C4-2B (cell line): ENCODE data around the gene ZNF48.

ENCODE experiments used
- H3K27ac ChIP-seq: fragments of 450-650 bp; 2 replicates; pipeline ENCODE4 v1.5.1; 2017
- CTCF ChIP-seq: fragments of 450-650 bp; conservative IDR thresholded peaks from 2 replicates; pipeline ENCODE4 v1.5.1; 2017; ENCODE audit warnings: mild to moderate bottlenecking
- ZFX ChIP-seq: fragments of 450-650 bp; IDR thresholded peaks from 2 replicates; pipeline ENCODE4 v1.6.1; 2017

Gene ZNF48

DNA sequence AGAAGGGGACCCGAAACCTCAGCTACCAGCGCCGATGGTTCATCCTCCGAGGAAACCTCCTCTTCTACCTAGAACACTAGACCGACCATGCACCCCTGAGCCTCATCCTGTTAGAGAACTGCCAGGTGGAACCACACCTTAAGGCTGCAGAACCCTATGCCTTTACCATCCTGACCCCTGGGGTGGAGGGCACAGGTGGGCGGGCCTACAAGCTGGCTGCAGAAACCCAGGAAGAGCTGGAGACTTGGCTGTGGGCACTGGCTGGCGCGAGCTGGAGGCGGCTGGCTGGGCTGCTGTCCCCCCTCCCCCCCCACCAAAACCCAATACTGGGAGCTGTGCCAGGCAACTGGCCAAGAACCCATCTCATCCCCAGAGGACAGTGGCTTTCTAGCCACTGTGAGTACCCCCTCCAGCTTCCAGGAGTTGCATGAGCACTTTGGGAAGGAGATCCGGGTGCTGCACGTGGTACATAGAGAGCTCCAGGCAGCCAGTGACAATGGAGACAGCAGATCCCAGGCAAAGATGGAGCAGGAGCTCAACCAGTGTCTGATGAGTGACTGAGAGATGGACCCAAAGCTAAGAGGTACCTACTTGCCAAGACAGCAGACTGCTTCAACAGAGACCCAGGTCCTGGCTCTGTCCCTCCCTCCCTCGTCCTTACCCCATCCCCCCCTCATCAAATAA, 38.7 kb upstream of the ZNF48 start:
- peak overlapping the region; percentile 95 for H3K27ac ChIP-seq
- no peak for TF ChIP-seq CTCF
- no peak for TF ChIP-seq ZFX

DNA sequence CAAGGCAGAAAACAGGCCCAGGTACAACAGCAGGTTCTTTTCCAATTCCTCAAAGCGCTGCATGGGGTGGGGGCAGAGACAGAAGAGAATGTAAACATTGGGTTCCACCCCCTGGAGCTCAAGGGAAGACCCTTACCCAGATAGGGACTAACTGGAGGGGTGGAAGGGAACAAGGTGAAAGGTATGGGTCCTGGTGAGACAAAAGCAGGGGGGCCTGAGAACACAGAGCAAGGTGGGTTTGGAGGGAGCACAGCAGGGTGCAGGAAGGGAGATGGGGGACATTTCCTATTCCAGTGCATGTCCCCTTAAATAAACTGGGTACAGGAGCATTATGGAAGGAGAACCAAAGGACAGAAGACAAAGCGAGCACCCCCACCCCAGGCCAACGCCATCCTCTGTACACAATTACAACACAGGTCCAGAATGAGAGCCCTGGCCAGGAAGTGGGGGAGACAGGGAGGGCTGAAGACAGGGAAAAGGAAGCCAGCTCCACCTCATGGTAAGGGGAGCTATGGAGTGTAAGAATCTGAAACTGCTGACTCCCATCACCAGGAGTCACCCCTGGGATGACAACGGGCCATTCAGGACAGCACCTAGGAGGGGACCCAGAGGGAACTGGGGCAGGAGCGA, 38.0 kb upstream of the ZNF48 start:
- TF ChIP-seq CTCF (no peak), ZFX (no peak)
- peak overlapping the region; percentile 95 for H3K27ac ChIP-seq

GRCh38 chr16:30357715-30358576, 37.3 kb upstream of the ZNF48 start:
- no peak overlapping the region; the same call in 1 of the 2 replicates for H3K27ac ChIP-seq
- TF ChIP-seq ZFX = no peak
- TF ChIP-seq CTCF = no peak

DNA sequence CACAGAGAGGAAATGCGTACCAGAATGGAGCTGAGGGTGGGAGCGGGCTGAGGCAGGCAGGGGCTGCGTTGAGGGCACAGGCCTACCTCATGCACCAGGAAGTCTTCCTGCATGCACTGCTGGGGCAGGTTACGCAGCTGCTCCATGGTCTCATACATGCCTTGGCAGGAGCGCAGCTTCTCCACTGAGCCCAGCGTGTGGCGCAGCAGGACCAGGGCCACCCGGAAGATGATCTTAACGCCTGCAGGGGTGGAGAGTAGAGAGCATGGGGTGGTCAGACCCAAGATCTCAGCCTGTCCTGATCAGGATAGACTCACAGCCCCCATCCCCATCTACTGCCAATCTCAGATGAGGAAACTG, 36.7 kb upstream of the ZNF48 start:
- TF ChIP-seq CTCF (no peak), ZFX (no peak)
- no peak overlapping the region for H3K27ac ChIP-seq

DNA sequence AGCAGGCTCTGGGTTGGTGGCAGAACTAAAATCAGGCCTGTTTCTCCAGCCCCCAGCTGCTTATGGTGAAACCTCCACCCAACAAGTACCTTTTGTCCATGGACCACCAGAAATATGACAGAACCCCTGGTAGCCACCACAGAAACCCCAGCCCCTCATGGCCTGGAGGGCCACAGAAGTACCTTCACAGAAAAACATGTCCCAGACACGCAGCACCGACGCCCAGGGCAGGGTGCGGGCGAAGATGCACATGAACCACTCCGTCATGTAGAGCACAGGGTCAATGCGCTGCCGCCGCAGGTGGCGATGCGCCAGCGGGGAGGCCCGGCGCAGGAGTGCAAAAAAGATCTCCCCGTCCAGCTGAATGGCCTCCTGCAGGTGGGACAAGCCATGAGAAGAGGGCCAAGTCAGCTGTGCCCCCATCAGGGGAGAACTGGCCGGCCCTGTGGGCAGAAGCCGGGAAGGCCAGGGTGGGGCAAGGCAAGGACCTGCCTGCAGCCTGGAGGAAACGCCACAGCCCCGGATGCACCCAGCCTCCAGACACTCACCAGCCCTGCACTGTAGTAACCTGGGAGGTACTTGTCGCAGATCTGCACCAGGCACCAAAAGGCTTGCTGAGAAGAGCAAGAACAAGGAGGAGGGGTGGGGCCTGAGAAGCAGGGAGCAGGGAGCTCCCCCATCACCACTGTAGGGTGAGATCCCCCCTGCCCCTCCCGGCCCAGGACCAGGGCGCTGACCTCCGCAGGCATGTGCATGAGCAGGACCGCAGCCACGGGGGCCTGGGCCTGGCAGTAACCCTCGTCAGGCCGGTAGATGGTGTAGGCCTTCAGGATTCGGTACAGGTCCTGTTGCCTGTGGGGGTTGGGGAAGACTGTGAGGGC, 36.0 kb upstream of the ZNF48 start:
- TF ChIP-seq ZFX (no peak), CTCF (no peak)
- peak overlapping the region; percentile 22; the same call in 1 of the 2 replicates for H3K27ac ChIP-seq

- peak overlapping the region; percentile 22; the same call in 1 of the 2 replicates for H3K27ac ChIP-seq
- TF ChIP-seq ZFX (no peak), CTCF (no peak)
Measured at GRCh38 chr16:30359871-30360170, 35.4 kb upstream of the ZNF48 start.
